HEK293T (cell line): ENCODE data around the gene PTPRQ.

ENCODE experiments used
- CTCF ChIA-PET: fragments of 350-600 bp; formaldehyde crosslinking; extraction: SDS; loops from one replicate; lab custom pipeline; 2021; ENCODE audit warnings: antibody characterized with exemption, inconsistent platforms; lab: Yijun Ruan, JAX
- POLR2A ChIA-PET: fragments of 350-600 bp; formaldehyde crosslinking; extraction: SDS; loops from one replicate; lab custom pipeline; 2020; ENCODE audit warnings: antibody characterized with exemption, inconsistent platforms; lab: Yijun Ruan, JAX
- DNase-seq: peaks from one replicate; pipeline ENCODE4 v3.0.0; 2012; ENCODE audit warnings: mixed read lengths; ENCODE audit errors: extremely low spot score
- ARNT ChIP-seq: fragments of 450-650 bp; IDR thresholded peaks from 2 replicates; pipeline ENCODE4 v1.6.1; 2017; ENCODE audit warnings: mild to moderate bottlenecking
- BHLHE40 ChIP-seq: fragments of 450-650 bp; IDR thresholded peaks from 2 replicates; pipeline ENCODE4 v1.6.1; 2016; ENCODE audit warnings: mild to moderate bottlenecking, moderate library complexity, borderline replicate concordance
- CTBP1 ChIP-seq: fragments of 450-650 bp; IDR thresholded peaks from 2 replicates; pipeline ENCODE4 v1.6.1; 2016; ENCODE audit warnings: borderline replicate concordance
- ELF4 ChIP-seq: fragments of 450-650 bp; IDR thresholded peaks from 2 replicates; pipeline ENCODE4 v1.6.1; 2017; ENCODE audit warnings: antibody characterized with exemption
- FOXA1 ChIP-seq: fragments of 450-650 bp; IDR thresholded peaks from 2 replicates; pipeline ENCODE4 v1.6.1; 2016; ENCODE audit warnings: mild to moderate bottlenecking
- FOXK2 ChIP-seq: fragments of 450-650 bp; IDR thresholded peaks from 2 replicates; pipeline ENCODE4 v1.6.1; 2016; ENCODE audit warnings: mild to moderate bottlenecking
- FOXM1 ChIP-seq: fragments of 450-650 bp; IDR thresholded peaks from 2 replicates; pipeline ENCODE4 v1.6.1; 2017; ENCODE audit warnings: mild to moderate bottlenecking, borderline replicate concordance
- HDGF ChIP-seq: fragments of 450-650 bp; IDR thresholded peaks from 2 replicates; pipeline ENCODE4 v1.6.1; 2017; ENCODE audit warnings: antibody characterized with exemption, borderline replicate concordance
- L3MBTL2 ChIP-seq: fragments of 450-650 bp; conservative IDR thresholded peaks from 2 replicates; pipeline ENCODE4 v1.6.1; 2016; ENCODE audit warnings: mild to moderate bottlenecking
- LEF1 ChIP-seq: fragments of 450-650 bp; IDR thresholded peaks from 2 replicates; pipeline ENCODE4 v1.6.1; 2017; ENCODE audit warnings: mild to moderate bottlenecking, borderline replicate concordance
- NFRKB ChIP-seq: fragments of 450-650 bp; IDR thresholded peaks from 2 replicates; pipeline ENCODE4 v1.6.1; 2016; ENCODE audit warnings: mild to moderate bottlenecking, moderate library complexity
- SP1 ChIP-seq: fragments of 450-650 bp; IDR thresholded peaks from 2 replicates; pipeline ENCODE4 v1.6.1; 2017
- SUZ12 ChIP-seq: fragments of 450-650 bp; IDR thresholded peaks from 2 replicates; pipeline ENCODE4 v1.6.1; 2016; ENCODE audit warnings: mild to moderate bottlenecking
- TARDBP ChIP-seq: fragments of 450-650 bp; IDR thresholded peaks from 2 replicates; pipeline ENCODE4 v1.6.1; 2016
- ZNF384 ChIP-seq: fragments of 450-650 bp; IDR thresholded peaks from 2 replicates; pipeline ENCODE4 v1.6.1; 2016
- TF ChIP-seq, protein P1 (sequence below): fragments of 450-650 bp; IDR thresholded peaks from 2 replicates; pipeline ENCODE4 v1.6.1; 2016

Gene PTPRQ

GRCh38 chr12:80412343-80412953 is 31.6 kb upstream of the PTPRQ start:
- ChIA-PET CTCF (no interaction called here), POLR2A (no interaction called here)
- DNase-seq = peak; percentile 25
- TF ChIP-seq, protein P1, sequence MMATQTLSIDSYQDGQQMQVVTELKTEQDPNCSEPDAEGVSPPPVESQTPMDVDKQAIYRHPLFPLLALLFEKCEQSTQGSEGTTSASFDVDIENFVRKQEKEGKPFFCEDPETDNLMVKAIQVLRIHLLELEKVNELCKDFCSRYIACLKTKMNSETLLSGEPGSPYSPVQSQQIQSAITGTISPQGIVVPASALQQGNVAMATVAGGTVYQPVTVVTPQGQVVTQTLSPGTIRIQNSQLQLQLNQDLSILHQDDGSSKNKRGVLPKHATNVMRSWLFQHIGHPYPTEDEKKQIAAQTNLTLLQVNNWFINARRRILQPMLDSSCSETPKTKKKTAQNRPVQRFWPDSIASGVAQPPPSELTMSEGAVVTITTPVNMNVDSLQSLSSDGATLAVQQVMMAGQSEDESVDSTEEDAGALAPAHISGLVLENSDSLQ = no peak
- TF ChIP-seq TARDBP (no peak), NFRKB (no peak), ELF4 (no peak), L3MBTL2 (no peak), FOXA1 (no peak), ZNF384 (no peak), FOXM1 (no peak), ARNT (no peak), HDGF (no peak), CTBP1 (no peak), SP1 (no peak)

DNA sequence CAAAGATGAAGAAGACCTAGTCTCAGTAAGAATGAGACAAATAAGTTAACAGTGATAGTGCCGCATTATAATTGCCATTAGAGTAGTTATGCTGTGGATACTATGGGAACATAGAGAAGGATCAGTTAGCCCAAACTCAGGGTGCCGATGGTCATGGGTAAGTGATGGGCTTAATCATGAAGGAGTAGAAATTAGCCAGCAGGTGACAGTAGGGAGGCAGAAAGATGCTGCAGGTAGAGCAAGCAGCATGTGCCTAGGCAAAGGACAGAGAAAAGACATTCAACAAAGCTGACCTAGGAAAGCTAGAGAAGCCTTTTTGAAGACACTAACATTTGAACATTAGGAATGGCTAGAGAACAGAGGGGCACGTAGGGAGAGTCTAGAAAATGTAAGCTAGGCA is 30.6 kb upstream of the PTPRQ start:
- no peak for DNase-seq
- POLR2A ChIA-PET = no interaction called here
- no peak for TF ChIP-seq ARNT
- TF ChIP-seq FOXK2 = no peak
- TF ChIP-seq FOXA1 = no peak
- TF ChIP-seq ELF4 = no peak
- no peak for TF ChIP-seq CTBP1
- no peak for TF ChIP-seq ZNF384
- TF ChIP-seq TARDBP = no peak
- no peak for TF ChIP-seq L3MBTL2
- no peak for TF ChIP-seq HDGF
- no peak for TF ChIP-seq SP1
- CTCF ChIA-PET = no interaction called here

GRCh38 chr12:80415466-80415865 is 28.6 kb upstream of the PTPRQ start:
- CTCF ChIA-PET = no interaction called here
- no peak for DNase-seq
- POLR2A ChIA-PET = no interaction called here
- TF ChIP-seq NFRKB (no peak), CTBP1 (no peak), L3MBTL2 (no peak), SUZ12 (no peak), BHLHE40 (no peak), ARNT (no peak), FOXM1 (no peak), ELF4 (no peak), ZNF384 (no peak), SP1 (no peak), LEF1 (no peak), TARDBP (no peak)
- TF ChIP-seq, protein P1 = no peak

- no peak for DNase-seq
- ChIA-PET POLR2A (no interaction called here), CTCF (no interaction called here)
- TF ChIP-seq ARNT (no peak), ELF4 (no peak), CTBP1 (no peak), SUZ12 (no peak), BHLHE40 (no peak), NFRKB (no peak)
Observed at GRCh38 chr12:80419644-80420043, 24.4 kb upstream of the PTPRQ start.

GRCh38 chr12:80420075-80420474 is 24.0 kb upstream of the PTPRQ start:
- no peak for DNase-seq
- TF ChIP-seq FOXM1 = no peak
- no peak for TF ChIP-seq FOXA1
- TF ChIP-seq LEF1 = no peak
- no peak for TF ChIP-seq HDGF
- TF ChIP-seq SUZ12 = no peak
- no peak for TF ChIP-seq SP1
- TF ChIP-seq ARNT = no peak
- TF ChIP-seq CTBP1 = no peak
- TF ChIP-seq BHLHE40 = no peak
- TF ChIP-seq ELF4 = no peak
- TF ChIP-seq ZNF384 = no peak
- no peak for TF ChIP-seq TARDBP
- no peak for TF ChIP-seq FOXK2
- no peak for TF ChIP-seq NFRKB
- TF ChIP-seq, protein P1 = no peak
- ChIA-PET CTCF (no interaction called here), POLR2A (no interaction called here)

DNA sequence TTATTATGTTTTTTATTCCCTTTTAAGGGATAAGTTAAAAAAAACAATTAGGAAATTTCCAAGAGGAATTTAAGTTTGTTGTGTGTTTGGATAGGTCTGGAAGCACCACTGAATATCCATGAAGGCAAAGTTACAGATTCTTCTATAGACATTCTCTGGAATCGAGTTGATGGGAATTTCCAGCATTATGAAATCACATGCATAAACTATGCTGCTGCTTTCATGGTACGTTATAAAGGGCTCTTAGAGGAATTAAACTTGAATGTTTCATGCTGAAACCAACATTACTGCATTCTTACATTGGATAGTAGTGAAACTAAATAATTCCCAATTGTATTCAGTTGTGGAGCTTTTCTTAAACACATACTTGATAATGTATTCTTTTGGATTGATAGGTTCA is 21.5 kb upstream of the PTPRQ start:
- ChIA-PET CTCF (no interaction called here), POLR2A (no interaction called here)
- TF ChIP-seq CTBP1 = no peak
- TF ChIP-seq, protein P1 = no peak
- no peak for TF ChIP-seq FOXK2
- TF ChIP-seq L3MBTL2 = no peak
- TF ChIP-seq ELF4 = no peak
- no peak for TF ChIP-seq SP1
- no peak for TF ChIP-seq SUZ12
- TF ChIP-seq ZNF384 = no peak
- TF ChIP-seq FOXM1 = no peak
- TF ChIP-seq BHLHE40 = no peak
- no peak for TF ChIP-seq FOXA1
- no peak for TF ChIP-seq TARDBP
- TF ChIP-seq ARNT = no peak
- no peak for TF ChIP-seq LEF1
- TF ChIP-seq HDGF = no peak
- TF ChIP-seq NFRKB = no peak
- DNase-seq = no peak
